Activated CD8-positive, alpha-beta T cell treated with anti-CD3 and anti-CD28 coated beads for 36 hours (primary cell): ENCODE measurements around the gene SLC22A2. TPM values are rescaled to one million over a fixed set of nuclear protein-coding genes. Genes with fewer than 3 reads are reported as not detected.

Experiments used
- ATAC-seq: fragments of 200-7000 bp; cut with Tn5 transposase; one replicate; pipeline ENCODE4 v1.10.0; 2021; ENCODE audit warnings: mild to moderate bottlenecking, moderate library complexity
- CTCF ChIA-PET: fragments of 350-600 bp; sonication (Branson Sonifier 250); formaldehyde crosslinking; loops from one replicate; lab custom pipeline; 2021; ENCODE audit warnings: antibody characterized with exemption; lab: Charles Lee
- POLR2A ChIA-PET: fragments of 350-600 bp; sonication (Branson Sonifier 250); formaldehyde crosslinking; loops from one replicate; lab custom pipeline; 2021; ENCODE audit warnings: antibody characterized with exemption; lab: Charles Lee
- DNase-seq: peaks from one replicate; pipeline ENCODE4 v3.0.0-alpha.2; 2020
- H3K27ac Mint-ChIP-seq: one replicate; pipeline ENCODE4 v1.8.0; 2021; ENCODE audit warnings: mild to moderate bottlenecking, mixed read lengths
- H3K27me3 Mint-ChIP-seq: one replicate; pipeline ENCODE4 v1.8.0; 2021; ENCODE audit warnings: mixed read lengths
- H3K36me3 Mint-ChIP-seq: one replicate; pipeline ENCODE4 v1.8.0; 2021; ENCODE audit warnings: low read depth, mixed read lengths
- H3K4me1 Mint-ChIP-seq: one replicate; pipeline ENCODE4 v1.8.0; 2021; ENCODE audit warnings: low read depth, mixed read lengths
- H3K4me3 Mint-ChIP-seq: one replicate; pipeline ENCODE4 v1.8.0; 2021; ENCODE audit warnings: mild to moderate bottlenecking, moderate library complexity, mixed read lengths
- H3K9me3 Mint-ChIP-seq: one replicate; pipeline ENCODE4 v1.8.0; 2021; ENCODE audit warnings: mixed read lengths
- CTCF ChIP-seq: fragments of 200-600 bp; IDR thresholded peaks from one replicate; pipeline ENCODE4 v1.8.0; 2022; ENCODE audit warnings: antibody characterized with exemption, mild to moderate bottlenecking
- intact Hi-C: fragments of 100-400 bp; cut with micrococcal nuclease; formaldehyde crosslinking; loops from one replicate; pipeline ENCODE4 v1.10.0; 2022
- total RNA-seq, 2 experiments: library from RNA; stranded (reverse); gene quantifications; one replicate each; pipeline ENCODE4 v1.2.3, GENCODE V29; 2021

Gene SLC22A2
- total RNA-seq, 2 experiments from 2014 or later = not detected

GRCh38 chr6:160293844-160294243 is 35.2 kb upstream of the SLC22A2 start:
- POLR2A ChIA-PET = no interaction called here

DNA sequence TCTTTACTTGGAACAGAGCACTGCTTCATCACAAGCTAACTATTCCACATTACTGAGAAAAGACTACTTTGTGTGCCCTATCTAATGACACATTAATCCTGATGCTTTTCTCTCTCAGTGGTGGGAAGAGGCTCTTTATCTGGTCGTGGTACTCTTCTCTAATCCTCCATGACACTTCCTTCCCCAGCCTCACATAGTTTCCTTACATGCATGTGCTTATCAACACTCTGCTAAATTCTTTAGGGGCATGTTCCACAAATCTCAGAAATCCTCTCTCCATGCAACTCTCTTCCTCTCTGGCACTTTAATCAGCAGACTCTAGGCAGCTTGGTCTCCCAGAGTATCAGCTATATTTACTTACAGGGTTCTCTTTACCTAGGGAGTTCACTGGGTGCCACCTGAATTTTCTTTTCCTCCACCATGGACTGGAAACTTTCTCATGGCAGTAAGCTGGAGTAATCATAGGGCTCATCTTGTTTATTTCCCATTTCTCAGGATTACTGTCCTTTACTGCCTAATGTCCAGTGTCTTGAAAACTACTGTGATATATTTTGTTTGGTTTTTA is 27.0 kb upstream of the SLC22A2 start:
- H3K27ac Mint-ChIP-seq = no peak overlapping the region
- DNase-seq (no peak), ATAC-seq (no peak)
- no peaks in the 10 kb centered on the region for H3K4me1 Mint-ChIP-seq
- CTCF ChIA-PET = no interaction called here
- H3K36me3 Mint-ChIP-seq = no peaks in the 10 kb centered on the region
- POLR2A ChIA-PET = no interaction called here
- peaks cover 32% of the 10 kb centered on the region for H3K27me3 Mint-ChIP-seq
- H3K4me3 Mint-ChIP-seq = no peak overlapping the region
- H3K9me3 Mint-ChIP-seq = no peaks in the 10 kb centered on the region
- intact Hi-C loops = no loop called here
- no peak for TF ChIP-seq CTCF

More at GRCh38 chr6:160293844-160294243, 35.2 kb upstream of the SLC22A2 start:
- Mint-ChIP-seq H3K4me3 (no peak overlapping the region), H3K27ac (no peak overlapping the region), H3K36me3 (no peaks in the 10 kb centered on the region), H3K4me1 (no peaks in the 10 kb centered on the region), H3K27me3 (peaks cover 25% of the 10 kb centered on the region), H3K9me3 (no peaks in the 10 kb centered on the region)
- TF ChIP-seq CTCF = no peak
- CTCF ChIA-PET = interaction anchor here (1.3 kb wide), 1 partner anchor 240 kb away, joined by 3 read pairs; no protein-coding TSS in a partner anchor
- intact Hi-C loops = no loop called here
- ATAC-seq (no peak), DNase-seq (no peak)

DNA sequence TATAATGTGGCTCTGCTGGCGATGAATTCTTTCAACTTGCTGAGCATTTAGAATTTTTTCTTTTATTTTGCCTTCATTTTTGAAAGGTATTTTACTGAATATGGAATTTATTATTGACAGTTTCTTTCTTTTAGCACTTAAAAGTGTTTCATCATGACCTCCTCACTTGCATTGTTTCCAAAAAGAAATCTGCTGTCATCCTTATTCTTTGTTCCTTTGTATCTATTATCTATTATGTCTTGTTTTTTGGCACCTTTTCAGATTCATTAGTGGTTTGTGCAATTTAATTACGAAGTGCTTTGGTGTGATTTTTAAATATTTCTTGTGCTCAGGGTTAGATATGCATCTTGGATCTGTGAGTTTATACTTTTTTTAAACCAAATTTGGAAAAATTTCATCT is 26.0 kb upstream of the SLC22A2 start:
- Mint-ChIP-seq H3K36me3 (no peaks in the 10 kb centered on the region), H3K27ac (no peak overlapping the region), H3K4me3 (no peak overlapping the region), H3K27me3 (peaks cover 27% of the 10 kb centered on the region), H3K4me1 (no peaks in the 10 kb centered on the region), H3K9me3 (peaks cover 1% of the 10 kb centered on the region)
- ATAC-seq (no peak), DNase-seq (no peak)
- no peak for TF ChIP-seq CTCF
- POLR2A ChIA-PET = no interaction called here
- CTCF ChIA-PET = no interaction called here
- intact Hi-C loops = no loop called here

DNA sequence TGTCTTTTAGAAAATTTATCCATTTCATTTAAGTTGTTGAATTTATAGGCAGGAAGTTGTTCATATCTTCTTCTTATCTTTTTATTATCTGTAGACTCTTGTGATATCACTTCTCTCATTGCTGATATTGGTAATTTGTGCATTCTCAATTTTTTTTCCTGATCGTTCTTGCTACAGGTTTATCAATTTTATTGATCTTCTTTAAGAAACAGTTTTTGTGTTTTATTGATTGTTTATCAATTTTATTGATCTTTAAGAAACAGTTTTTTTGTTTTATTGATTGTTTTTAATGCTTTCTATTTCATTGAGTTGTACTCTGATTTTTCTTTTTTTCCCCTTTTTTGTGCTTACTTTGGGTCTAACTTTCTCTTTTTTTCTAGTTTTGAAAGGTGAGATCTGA is 23.8 kb upstream of the SLC22A2 start:
- peaks cover 1% of the 10 kb centered on the region for H3K9me3 Mint-ChIP-seq
- CTCF ChIA-PET = no interaction called here
- intact Hi-C loops = no loop called here
- POLR2A ChIA-PET = no interaction called here
- H3K27ac Mint-ChIP-seq = no peak overlapping the region
- no peaks in the 10 kb centered on the region for H3K36me3 Mint-ChIP-seq
- DNase-seq (no peak), ATAC-seq (no peak)
- H3K4me3 Mint-ChIP-seq = no peak overlapping the region
- no peaks in the 10 kb centered on the region for H3K4me1 Mint-ChIP-seq
- no peak for TF ChIP-seq CTCF
- peaks cover 21% of the 10 kb centered on the region for H3K27me3 Mint-ChIP-seq

DNA sequence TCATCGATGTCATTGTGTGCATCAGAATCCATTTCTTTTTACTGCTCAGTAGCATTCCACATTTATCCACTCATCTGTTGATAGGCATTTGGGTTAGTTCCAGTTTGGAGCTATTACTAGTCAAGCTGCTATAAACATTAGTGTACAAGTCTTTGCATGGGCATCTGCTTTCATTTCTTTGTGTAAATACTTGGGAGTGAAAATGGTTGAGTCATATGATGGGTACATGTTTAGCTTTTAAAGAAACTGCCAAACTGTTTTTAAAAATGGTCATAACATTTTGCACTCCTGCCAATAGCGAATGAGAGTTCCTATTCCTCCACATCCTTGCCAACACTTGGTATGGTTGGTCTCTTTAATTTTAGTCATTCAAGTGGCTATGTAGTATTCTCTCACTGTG is 21.2 kb upstream of the SLC22A2 start:
- peaks cover 4% of the 10 kb centered on the region for H3K27me3 Mint-ChIP-seq
- no peak for ATAC-seq
- POLR2A ChIA-PET = no interaction called here

More for the DNA sequence above, 21.2 kb upstream of the SLC22A2 start:
- no peaks in the 10 kb centered on the region for H3K4me1 Mint-ChIP-seq
- no peak for TF ChIP-seq CTCF
- CTCF ChIA-PET = no interaction called here
- peaks cover 1% of the 10 kb centered on the region for H3K9me3 Mint-ChIP-seq
- intact Hi-C loops = no loop called here
- no peak for DNase-seq
- H3K27ac Mint-ChIP-seq = no peak overlapping the region
- no peaks in the 10 kb centered on the region for H3K36me3 Mint-ChIP-seq
- no peak overlapping the region for H3K4me3 Mint-ChIP-seq
